ENCODE data around the gene MIPEP.

MIPEP gene

DNA sequence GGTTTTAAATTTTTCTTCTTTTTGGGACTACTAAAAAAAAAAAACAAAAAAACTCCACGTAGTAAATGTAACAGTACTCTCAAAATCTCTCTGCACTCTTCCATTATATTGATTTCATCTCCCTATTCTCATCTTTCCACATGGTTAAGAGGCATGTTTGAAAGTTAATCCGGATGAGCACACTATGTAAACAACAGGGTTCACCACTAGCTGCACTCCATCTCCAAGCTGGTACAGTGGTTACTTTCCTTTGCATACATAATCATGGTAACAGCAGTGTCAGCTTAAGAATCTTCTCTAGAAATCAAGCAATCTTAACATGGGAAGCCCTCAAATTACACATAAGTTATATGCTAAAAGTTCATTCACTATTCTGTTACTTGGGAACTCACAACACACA, 92.6 kb downstream of the MIPEP start:
- Histone ChIP-seq H3K4me3 (ENCODE audit: low read depth, low read length) (no peak overlapping the region), H3K4me1 (ENCODE audit: control insufficient read depth, insufficient read depth, low read length, unreplicated experiment) (peaks cover 18% of the 10 kb centered on the region), H3K27me3 (ENCODE audit: insufficient read depth, low read length) (no peaks in the 10 kb centered on the region), H3K36me3 (ENCODE audit: insufficient read depth, low read length) (no peaks in the 10 kb centered on the region; the same call in 1 of the 2 replicates), H3K79me2 (ENCODE audit: control insufficient read depth, insufficient read depth, low read length, unreplicated experiment) (no peaks in the 10 kb centered on the region), H2AFZ (ENCODE audit: low read length, unreplicated experiment) (no peak overlapping the region), H3K27ac (ENCODE audit: low read depth, low read length) (no peak overlapping the region)

GRCh38 chr13:23794267-23795161, 94.7 kb downstream of the MIPEP start:
- H3K4me3 ChIP-seq (ENCODE audit: low read depth, low read length): peak overlapping the region; percentile 61
- H3K79me2 ChIP-seq (ENCODE audit: control insufficient read depth, insufficient read depth, low read length, unreplicated experiment): no peaks in the 10 kb centered on the region
- peak overlapping the region; percentile 81 for H3K27ac ChIP-seq (ENCODE audit: low read depth, low read length)
- H3K36me3 ChIP-seq (ENCODE audit: insufficient read depth, low read length): no peaks in the 10 kb centered on the region; the same call in 1 of the 2 replicates
- peak overlapping the region; percentile 43 for H2AFZ ChIP-seq (ENCODE audit: low read length, unreplicated experiment)
- no peaks in the 10 kb centered on the region for H3K27me3 ChIP-seq (ENCODE audit: insufficient read depth, low read length)
- peaks cover 34% of the 10 kb centered on the region for H3K4me1 ChIP-seq (ENCODE audit: control insufficient read depth, insufficient read depth, low read length, unreplicated experiment)

DNA sequence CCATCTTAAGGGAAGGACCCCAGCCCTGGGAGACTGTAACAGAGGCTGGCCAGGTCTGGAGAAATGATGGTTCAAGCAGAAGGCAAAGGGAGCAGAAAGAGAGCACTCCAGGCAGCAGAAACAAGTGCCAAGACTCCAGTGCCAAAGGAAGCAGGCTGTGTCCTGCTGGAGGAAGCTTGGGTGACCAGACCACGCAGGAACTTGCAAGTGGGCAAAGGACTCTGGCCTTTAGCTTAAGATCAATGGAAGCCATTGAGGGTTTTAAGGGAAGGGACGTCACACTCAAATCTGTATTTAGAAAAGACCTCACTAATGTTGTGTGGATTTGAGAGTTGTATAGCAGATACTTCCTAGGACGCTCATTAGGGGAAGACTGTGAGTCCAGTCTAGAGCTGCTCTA, 95.5 kb downstream of the MIPEP start:
- Histone ChIP-seq H3K79me2 (ENCODE audit: control insufficient read depth, insufficient read depth, low read length, unreplicated experiment) (no peaks in the 10 kb centered on the region), H3K4me3 (ENCODE audit: low read depth, low read length) (no peak overlapping the region), H3K27me3 (ENCODE audit: insufficient read depth, low read length) (no peaks in the 10 kb centered on the region), H3K27ac (ENCODE audit: low read depth, low read length) (peak overlapping the region; percentile 81), H2AFZ (ENCODE audit: low read length, unreplicated experiment) (no peak overlapping the region), H3K4me1 (ENCODE audit: control insufficient read depth, insufficient read depth, low read length, unreplicated experiment) (peaks cover 34% of the 10 kb centered on the region), H3K36me3 (ENCODE audit: insufficient read depth, low read length) (no peaks in the 10 kb centered on the region; the same call in 1 of the 2 replicates)

DNA sequence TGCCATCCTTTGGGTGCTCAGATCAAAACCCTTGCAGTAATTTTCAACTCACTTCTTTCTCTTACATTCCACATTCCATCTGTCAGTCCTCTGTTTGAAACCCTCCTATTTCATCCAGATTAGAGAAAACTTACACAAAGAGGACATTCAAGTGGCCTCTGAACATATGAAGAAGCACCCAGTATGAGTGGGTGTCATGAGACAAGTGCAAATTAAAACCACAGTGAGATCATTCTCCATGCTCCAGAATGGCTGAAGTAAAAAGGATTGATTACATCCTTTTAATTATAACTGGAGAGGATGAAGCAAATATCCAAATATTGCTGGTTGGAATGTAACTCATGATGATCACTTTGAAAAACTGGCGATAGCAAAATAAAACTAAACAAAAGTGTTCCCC, 96.5 kb downstream of the MIPEP start:
- H3K27ac ChIP-seq (ENCODE audit: low read depth, low read length): no peak overlapping the region
- H2AFZ ChIP-seq (ENCODE audit: low read length, unreplicated experiment): no peak overlapping the region
- H3K36me3 ChIP-seq (ENCODE audit: insufficient read depth, low read length): no peaks in the 10 kb centered on the region; the same call in 1 of the 2 replicates
- no peak overlapping the region for H3K4me3 ChIP-seq (ENCODE audit: low read depth, low read length)
- no peaks in the 10 kb centered on the region for H3K27me3 ChIP-seq (ENCODE audit: insufficient read depth, low read length)
- no peaks in the 10 kb centered on the region for H3K79me2 ChIP-seq (ENCODE audit: control insufficient read depth, insufficient read depth, low read length, unreplicated experiment)
- peaks cover 34% of the 10 kb centered on the region for H3K4me1 ChIP-seq (ENCODE audit: control insufficient read depth, insufficient read depth, low read length, unreplicated experiment)

- Histone ChIP-seq H3K27ac (ENCODE audit: low read depth, low read length) (peak overlapping the region; percentile 77), H3K27me3 (ENCODE audit: insufficient read depth, low read length) (no peaks in the 10 kb centered on the region), H3K79me2 (ENCODE audit: control insufficient read depth, insufficient read depth, low read length, unreplicated experiment) (no peaks in the 10 kb centered on the region), H3K36me3 (ENCODE audit: insufficient read depth, low read length) (no peaks in the 10 kb centered on the region; the same call in 1 of the 2 replicates), H2AFZ (ENCODE audit: low read length, unreplicated experiment) (no peak overlapping the region), H3K4me1 (ENCODE audit: control insufficient read depth, insufficient read depth, low read length, unreplicated experiment) (peaks cover 34% of the 10 kb centered on the region), H3K4me3 (ENCODE audit: low read depth, low read length) (no peak overlapping the region)
Observed at GRCh38 chr13:23790577-23791170, 98.5 kb downstream of the MIPEP start.

DNA sequence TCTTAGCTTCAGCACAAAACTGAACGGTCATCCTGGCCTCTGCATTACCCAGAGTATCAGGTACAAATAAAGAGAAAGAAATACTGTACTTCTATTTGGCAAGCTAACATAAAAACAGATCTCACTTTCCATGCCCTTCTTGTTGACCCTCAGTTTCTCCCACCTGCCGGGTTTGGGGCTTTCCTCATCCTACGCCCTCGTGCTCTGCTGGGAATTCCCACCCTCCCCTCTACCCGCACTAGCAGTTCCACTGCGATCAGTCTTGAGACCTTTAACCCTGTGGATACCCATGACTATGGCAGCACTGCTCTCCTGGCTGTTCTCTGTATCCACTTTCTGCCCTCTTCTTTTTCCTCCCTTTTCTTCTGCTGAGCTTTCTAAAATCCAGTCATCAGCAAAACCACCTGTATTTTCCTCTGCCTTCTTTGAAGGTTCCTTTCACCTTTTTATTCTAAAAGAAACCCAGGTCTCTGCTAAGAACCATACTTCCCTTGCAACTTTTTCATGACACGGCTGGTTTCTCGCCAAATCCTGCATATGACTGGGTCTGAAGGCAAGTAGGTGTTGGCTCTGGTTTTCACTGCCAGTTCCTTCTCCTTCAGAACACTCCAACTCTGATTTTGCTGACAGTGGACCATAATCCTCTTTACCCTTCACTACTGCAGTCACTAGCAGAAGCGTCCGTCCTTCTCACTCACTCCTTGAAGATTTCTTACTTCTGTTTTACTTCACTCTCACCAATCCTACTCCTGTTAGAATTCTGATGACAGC, 99.4 kb downstream of the MIPEP start:
- no peaks in the 10 kb centered on the region; the same call in 1 of the 2 replicates for H3K36me3 ChIP-seq (ENCODE audit: insufficient read depth, low read length)
- H3K27me3 ChIP-seq (ENCODE audit: insufficient read depth, low read length): no peaks in the 10 kb centered on the region
- no peak overlapping the region for H2AFZ ChIP-seq (ENCODE audit: low read length, unreplicated experiment)
- H3K4me1 ChIP-seq (ENCODE audit: control insufficient read depth, insufficient read depth, low read length, unreplicated experiment): peaks cover 28% of the 10 kb centered on the region
- H3K27ac ChIP-seq (ENCODE audit: low read depth, low read length): peak overlapping the region; percentile 77
- no peak overlapping the region for H3K4me3 ChIP-seq (ENCODE audit: low read depth, low read length)
- no peaks in the 10 kb centered on the region for H3K79me2 ChIP-seq (ENCODE audit: control insufficient read depth, insufficient read depth, low read length, unreplicated experiment)

DNA sequence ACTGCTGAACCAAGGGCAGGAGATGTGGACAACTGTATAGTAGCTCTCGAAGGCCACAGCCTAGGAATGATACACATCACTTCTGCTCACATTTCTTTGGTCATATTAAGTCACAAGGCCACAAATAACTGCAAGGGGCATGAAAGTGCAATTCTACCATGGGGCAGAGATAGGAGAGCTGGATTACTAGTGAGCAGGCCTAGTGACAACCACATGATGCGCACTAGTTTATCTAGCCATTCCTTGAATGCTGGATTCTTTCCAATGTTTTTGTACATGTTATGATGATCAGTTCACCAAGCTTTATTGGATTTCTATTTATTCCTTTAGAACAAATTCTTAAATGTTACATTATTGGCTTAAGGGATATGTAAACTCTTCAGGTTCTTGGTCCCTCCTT, 100.7 kb downstream of the MIPEP start:
- peaks cover 18% of the 10 kb centered on the region for H3K4me1 ChIP-seq (ENCODE audit: control insufficient read depth, insufficient read depth, low read length, unreplicated experiment)
- H2AFZ ChIP-seq (ENCODE audit: low read length, unreplicated experiment): no peak overlapping the region
- no peaks in the 10 kb centered on the region for H3K79me2 ChIP-seq (ENCODE audit: control insufficient read depth, insufficient read depth, low read length, unreplicated experiment)
- H3K4me3 ChIP-seq (ENCODE audit: low read depth, low read length): no peak overlapping the region
- no peaks in the 10 kb centered on the region; the same call in 1 of the 2 replicates for H3K36me3 ChIP-seq (ENCODE audit: insufficient read depth, low read length)
- no peak overlapping the region for H3K27ac ChIP-seq (ENCODE audit: low read depth, low read length)
- H3K27me3 ChIP-seq (ENCODE audit: insufficient read depth, low read length): no peaks in the 10 kb centered on the region

DNA sequence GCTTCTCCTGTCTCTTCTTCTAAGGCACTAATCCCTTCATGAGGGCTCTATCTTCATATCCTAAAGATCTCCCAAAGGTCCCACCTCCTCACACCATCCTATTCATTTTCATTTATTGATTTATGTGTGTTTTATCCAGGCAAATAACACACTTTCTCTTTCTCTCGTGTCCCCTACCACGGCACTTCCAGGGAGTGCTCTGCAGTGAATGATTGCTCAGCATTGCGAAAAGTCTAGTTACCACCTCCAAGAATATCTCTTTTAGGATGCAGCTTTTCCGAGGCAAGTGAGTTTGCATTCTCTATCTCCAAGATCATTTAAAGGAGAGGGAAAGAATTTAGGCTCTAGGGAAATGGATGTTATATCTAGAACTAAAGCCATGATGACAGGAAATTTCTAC, 101.7 kb downstream of the MIPEP start:
- no peaks in the 10 kb centered on the region for H3K79me2 ChIP-seq (ENCODE audit: control insufficient read depth, insufficient read depth, low read length, unreplicated experiment)

GRCh38 chr13:23786607-23787006, 102.6 kb downstream of the MIPEP start:
- Histone ChIP-seq H3K27ac (ENCODE audit: low read depth, low read length) (no peak overlapping the region), H3K4me1 (ENCODE audit: control insufficient read depth, insufficient read depth, low read length, unreplicated experiment) (peaks cover 15% of the 10 kb centered on the region), H3K4me3 (ENCODE audit: low read depth, low read length) (no peak overlapping the region), H3K79me2 (ENCODE audit: control insufficient read depth, insufficient read depth, low read length, unreplicated experiment) (no peaks in the 10 kb centered on the region), H3K36me3 (ENCODE audit: insufficient read depth, low read length) (no peaks in the 10 kb centered on the region; the same call in 1 of the 2 replicates), H2AFZ (ENCODE audit: low read length, unreplicated experiment) (no peak overlapping the region), H3K27me3 (ENCODE audit: insufficient read depth, low read length) (no peaks in the 10 kb centered on the region)

More for the DNA sequence above, 101.7 kb downstream of the MIPEP start:
- Histone ChIP-seq H3K4me3 (ENCODE audit: low read depth, low read length) (no peak overlapping the region), H3K36me3 (ENCODE audit: insufficient read depth, low read length) (no peaks in the 10 kb centered on the region; the same call in 1 of the 2 replicates), H3K27me3 (ENCODE audit: insufficient read depth, low read length) (no peaks in the 10 kb centered on the region), H3K27ac (ENCODE audit: low read depth, low read length) (no peak overlapping the region), H3K4me1 (ENCODE audit: control insufficient read depth, insufficient read depth, low read length, unreplicated experiment) (peaks cover 15% of the 10 kb centered on the region), H2AFZ (ENCODE audit: low read length, unreplicated experiment) (no peak overlapping the region)

DNA sequence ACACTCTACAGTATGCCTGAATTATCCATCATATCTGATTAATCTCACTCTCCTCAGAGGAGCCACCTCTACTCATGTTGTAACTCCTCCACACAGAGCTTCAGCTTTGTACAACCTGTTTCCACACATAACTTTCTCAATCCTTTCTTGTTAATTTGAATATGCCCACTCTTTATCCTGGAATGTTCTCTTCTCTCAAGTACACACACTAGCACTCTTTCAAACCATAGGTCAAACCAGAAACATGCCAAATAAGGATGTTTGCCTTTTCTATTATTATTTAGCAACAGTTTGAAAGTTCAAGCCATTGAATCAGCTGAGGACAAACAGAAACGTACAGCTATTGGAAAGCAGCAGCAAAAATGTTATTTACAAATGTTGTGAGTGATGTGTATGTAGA, 110.3 kb downstream of the MIPEP start:
- 0 out of 2 replicates have a peak overlapping the region, but pooled peaks have one; percentile 3 for H3K27ac ChIP-seq (ENCODE audit: low read depth, low read length)

More for the DNA sequence above, 110.3 kb downstream of the MIPEP start:
- Histone ChIP-seq H3K4me3 (ENCODE audit: low read depth, low read length) (no peak overlapping the region), H2AFZ (ENCODE audit: low read length, unreplicated experiment) (no peak overlapping the region), H3K4me1 (ENCODE audit: control insufficient read depth, insufficient read depth, low read length, unreplicated experiment) (no peaks in the 10 kb centered on the region), H3K27me3 (ENCODE audit: insufficient read depth, low read length) (no peaks in the 10 kb centered on the region), H3K36me3 (ENCODE audit: insufficient read depth, low read length) (no peaks in the 10 kb centered on the region), H3K79me2 (ENCODE audit: control insufficient read depth, insufficient read depth, low read length, unreplicated experiment) (no peaks in the 10 kb centered on the region)
